Measurements from ENCODE around the gene FAF1.

DNA sequence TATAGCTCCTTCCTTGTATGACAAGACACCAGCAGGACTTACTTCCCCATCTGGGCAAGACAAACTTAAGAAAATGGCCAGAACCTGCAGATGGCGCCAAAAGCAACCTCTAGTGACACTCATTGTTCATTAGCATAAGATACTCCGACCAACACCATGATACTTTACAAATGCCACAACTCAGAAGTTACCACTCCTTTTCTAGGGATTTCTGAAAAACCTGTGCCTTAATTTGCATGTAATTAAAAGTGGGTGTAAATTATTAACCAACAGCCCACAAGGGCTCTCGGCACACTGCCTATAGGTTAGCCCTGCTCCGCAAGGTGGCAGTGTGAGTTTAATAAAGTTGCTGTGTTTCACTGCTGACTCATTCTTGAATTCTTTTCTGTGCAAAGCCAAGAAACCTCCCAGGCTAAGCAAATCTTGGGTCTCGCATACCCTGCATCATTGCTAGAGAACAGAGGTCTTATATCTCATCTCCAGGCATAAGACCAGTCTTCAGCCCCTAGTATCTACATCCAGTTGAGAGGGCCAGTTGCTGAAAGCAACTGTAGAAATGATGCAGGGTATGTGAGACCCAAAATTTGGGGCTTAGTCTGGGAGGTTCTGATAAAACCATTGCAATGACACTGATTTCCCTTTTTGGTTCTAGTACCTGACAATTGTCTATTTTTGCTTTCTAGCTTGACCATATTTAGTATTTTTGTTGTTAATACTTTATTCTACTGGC, 86.4 kb downstream of the FAF1 start:
- no peak for TF ChIP-seq EP300 (IDR thresholded peaks at IDR 0.05)
- TF ChIP-seq, protein P1, sequence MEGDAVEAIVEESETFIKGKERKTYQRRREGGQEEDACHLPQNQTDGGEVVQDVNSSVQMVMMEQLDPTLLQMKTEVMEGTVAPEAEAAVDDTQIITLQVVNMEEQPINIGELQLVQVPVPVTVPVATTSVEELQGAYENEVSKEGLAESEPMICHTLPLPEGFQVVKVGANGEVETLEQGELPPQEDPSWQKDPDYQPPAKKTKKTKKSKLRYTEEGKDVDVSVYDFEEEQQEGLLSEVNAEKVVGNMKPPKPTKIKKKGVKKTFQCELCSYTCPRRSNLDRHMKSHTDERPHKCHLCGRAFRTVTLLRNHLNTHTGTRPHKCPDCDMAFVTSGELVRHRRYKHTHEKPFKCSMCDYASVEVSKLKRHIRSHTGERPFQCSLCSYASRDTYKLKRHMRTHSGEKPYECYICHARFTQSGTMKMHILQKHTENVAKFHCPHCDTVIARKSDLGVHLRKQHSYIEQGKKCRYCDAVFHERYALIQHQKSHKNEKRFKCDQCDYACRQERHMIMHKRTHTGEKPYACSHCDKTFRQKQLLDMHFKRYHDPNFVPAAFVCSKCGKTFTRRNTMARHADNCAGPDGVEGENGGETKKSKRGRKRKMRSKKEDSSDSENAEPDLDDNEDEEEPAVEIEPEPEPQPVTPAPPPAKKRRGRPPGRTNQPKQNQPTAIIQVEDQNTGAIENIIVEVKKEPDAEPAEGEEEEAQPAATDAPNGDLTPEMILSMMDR (IDR thresholded peaks at IDR 0.05), result peak in 2 of 3 experiments; percentile 33 to 44
- no peak for TF ChIP-seq POLR2AphosphoS5 (IDR thresholded peaks at IDR 0.05)

Measured in esophagus muscularis mucosa (tissue), 4 donors.